Left forelimb (tissue), 1 donor: Measurements from ENCODE around the gene CDON.
"Not testable (repeated sequence)": the region's sequence is repeated elsewhere in the genome, so short reads cannot be mapped to it uniquely, and the experiment has no call there.

Source experiments
- DNase-seq: peaks from one replicate; pipeline ENCODE4 v3.0.0-alpha.2; 2018; ENCODE audit warnings: low spot score

CDON gene

DNA sequence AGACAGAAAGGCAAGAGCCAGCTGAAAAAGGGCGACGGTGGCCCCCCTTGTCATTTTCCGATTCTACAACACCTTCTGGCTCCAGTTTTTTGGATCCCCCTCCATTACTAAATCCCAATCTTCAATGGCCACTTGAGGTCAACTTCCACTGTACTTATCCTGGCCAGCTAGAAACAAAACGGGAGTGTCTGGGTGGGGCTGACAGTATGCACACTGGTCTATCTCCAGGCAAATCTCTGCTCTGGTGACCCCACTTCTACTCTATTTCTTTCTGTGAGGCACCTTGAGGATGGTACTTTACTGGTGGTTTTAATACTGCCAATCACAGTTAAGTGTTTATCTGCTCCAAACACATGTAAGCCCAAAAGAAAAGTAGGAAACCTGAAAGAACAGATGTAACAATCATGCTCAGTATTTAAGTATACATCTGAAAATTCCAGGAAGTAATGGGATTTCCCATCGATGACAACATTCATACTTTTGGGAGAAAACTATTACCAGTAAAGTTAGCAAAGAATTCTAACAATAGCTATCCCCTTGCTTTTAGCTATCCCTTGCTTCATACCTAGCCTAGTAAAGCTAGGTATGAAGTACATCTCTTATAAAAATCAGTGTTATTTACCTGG lies 16.0 kb downstream of the CDON start:
- DNase-seq, result no peak

DNA sequence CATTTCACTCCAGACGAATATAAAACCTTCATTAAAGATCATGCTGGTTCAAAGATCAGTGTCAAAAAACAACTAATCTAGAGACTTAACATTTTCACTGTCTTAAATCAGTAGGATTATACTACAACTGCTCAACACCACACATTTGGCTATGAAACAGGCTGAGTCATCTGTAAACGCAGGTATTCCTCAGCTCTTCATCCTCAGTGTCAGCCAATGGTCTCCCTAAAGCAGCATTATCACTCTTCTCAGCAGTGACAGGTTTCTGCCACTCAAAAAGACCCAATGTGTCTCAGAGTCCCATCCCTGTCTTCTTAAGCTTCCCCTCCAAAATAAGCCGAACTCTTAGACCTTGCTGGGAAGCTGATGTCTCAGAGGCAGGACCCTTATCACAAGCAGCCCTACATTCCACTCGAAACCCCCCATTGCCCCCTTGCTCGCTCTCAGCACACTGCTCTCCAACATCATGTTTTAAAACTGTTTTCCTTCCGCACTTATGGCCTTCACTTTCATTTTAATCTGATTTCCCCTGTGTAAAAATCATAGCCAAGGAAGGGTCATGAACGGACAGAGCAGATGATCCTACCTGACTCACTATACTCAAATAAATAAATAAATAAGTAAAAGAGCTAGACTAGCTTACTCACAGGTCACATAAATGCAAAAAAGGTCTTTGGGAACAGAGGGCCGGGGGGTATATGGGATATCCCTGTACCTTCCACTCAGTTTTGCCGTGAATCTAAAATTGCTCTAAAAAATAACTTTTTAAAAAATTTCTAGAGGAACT lies 23.0 kb downstream of the CDON start:
- DNase-seq, result no peak

DNA sequence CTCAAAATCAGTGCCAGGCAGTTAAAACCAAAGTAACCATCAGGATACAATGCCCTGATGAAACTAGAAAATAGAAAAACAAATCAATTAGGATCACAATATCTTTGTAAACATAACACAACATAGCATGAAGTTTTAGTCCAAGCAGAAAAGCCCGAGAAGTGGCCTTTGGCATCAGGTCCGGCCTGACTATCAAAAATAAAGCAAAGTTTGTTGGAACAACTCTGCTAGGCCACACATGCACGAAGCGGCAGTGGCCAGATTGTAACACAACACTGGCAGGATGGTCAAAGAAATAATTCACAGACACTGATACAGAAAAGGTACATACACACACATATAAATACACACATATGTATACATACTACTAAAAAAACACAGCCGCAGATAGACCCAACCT lies 26.9 kb downstream of the CDON start:
- DNase-seq, result no peak

DNA sequence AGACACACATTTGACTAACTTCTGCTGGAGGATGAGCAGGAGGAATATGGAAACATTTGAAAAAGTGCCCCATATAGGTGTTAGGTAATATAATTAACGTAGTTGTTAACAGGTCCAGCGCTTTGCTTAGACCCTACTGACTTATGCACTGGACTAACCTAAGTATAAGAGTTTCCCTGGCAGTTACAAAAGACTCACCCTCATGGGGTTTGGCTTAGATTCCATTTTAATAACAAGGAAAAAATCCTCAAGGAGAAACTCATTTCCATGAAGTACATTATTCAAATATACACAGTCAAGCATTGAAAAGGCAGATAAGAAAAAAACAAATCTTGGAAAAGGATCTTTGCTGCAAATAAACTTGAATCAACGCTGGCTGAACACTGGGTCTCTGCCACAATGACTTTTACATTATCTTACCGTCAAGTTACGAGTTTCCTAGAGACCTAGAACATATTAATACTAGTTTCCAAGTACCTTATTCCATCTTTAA lies 27.7 kb downstream of the CDON start:
- no peak for DNase-seq

DNA sequence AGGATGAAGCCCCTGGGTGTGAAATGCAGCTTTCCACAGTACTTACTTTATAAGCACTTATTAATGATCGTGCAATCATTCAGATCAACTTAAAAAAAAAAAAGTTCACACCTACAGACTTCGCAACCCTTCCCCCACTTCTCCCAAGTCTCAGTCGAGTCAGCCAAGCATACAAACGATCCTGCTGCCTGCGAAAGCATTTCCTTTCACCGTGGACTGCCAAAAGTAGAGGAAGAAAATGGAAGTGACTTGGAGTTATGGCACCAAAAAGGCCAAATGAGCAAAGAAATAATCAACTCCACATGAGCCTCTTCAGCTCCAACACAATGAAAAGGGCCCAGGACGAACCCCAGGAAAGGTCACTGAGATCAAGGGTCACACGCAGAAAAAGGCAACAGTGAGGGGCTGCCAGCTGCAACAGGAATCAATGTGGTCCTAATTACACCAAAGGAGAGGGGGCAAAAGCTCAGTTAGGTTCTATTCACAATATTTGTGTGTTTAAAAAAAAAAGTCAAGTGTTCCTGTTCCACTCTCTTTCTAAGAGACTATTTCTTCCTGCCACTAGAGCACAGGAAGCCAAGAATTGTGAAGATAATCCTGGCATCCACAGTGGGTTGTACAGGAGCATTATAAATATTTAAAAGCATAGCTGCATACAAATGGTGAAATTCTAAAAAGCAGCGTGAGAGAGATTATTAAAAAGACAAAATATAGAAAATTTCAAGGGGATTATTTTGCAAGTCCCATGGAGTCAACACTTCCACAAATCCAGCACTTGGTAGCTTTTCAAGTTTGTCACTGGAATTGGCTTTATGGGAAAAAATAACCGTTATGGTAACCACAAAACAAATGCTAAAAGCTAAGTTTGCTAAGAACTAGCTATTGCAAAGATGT lies 28.4 kb downstream of the CDON start:
- no peak for DNase-seq

DNA sequence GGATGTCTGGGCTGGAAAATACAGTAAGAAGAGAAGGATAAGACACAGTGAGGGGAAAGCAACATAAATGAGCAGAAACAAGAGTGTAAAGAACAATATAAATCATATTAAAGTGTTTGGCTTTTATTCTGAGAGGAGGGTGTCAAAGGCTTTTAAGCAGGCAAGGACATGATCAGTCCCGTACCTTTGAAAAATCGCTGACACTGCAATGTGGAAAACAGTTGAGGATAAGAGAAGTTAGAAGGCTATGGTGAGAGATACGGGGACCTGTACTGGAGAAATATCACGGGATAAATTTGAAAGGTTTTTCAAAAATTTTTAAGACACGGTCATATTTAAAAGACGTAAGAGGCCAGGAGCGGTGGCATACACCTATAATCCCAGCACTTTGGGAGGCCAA lies 30.3 kb downstream of the CDON start:
- DNase-seq, result no peak

DNA sequence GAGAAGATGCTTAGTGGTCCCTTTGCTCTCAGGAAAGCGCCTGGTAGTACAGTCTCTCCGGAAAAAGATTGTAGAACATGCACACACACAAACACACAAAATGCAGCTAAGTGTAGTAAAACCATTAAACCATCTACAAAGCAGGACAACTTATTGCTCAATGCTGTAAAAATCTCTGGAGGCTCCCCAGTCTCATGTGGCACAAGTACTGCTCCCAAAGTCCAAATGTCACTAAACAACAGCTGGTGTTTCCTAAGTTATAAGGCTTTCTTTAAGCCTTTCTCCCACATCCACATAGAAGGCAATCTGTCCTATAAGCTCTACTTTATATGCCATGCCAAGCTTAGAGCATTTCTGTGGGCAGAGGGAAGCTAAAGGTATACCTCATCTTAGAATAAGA lies 32.9 kb downstream of the CDON start:
- DNase-seq, result no peak

DNA sequence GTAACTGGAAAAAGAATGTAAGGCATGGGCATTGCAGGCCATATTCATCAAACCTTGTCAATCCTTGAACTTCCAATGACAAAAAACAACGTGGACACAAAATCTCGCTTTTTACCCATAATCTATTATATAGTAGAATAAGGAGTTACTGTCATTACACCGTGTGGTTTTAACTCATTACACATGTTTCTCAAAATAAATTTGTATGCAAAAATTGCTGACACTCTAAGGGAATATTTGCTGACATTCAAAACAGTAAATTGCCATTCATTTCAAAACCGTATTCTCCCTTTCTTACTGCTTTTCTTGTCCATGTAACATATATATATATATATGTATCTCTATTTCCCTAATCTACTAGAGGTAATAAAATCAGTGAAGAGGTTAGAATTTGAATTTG lies 33.4 kb downstream of the CDON start:
- no peak for DNase-seq

DNA sequence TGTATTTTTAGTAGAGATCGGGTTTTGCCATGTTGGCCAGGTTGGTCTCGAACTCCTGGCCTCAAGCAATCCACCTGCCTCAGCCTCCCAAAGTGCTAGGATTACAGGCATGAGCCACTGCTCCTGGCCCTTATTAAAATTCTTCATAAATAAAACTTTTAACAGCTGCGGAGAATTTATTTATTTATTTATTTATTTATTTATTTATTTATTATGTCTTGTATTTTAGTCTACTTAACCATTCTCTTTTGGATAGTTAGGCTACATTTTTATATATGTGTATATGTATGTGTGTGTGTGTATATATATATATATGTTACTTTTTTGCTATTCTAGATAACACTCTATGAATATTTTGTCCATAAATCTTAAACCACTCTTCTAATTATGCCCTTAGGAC lies 34.1 kb downstream of the CDON start:
- DNase-seq, result not testable (repeated sequence)

DNA sequence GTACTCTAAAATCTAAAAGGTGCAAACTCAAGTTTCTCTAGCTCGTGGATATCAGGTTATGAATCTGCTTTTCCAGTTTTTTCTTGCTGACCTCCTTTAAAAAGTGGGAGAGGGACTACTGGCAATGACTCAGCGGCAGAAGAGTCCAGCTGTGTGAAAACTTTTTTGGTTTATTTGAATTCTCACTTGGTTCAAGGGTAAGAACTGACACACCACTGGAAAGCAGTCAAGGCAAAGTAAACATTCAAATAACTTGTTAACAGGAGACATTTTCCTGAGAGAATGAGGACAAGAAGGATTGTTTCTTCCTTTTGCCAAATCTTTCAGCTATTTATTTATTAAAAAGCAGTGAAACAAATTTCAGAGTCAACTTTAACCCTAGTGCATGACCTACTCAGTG lies 36.1 kb downstream of the CDON start:
- no peak for DNase-seq

DNA sequence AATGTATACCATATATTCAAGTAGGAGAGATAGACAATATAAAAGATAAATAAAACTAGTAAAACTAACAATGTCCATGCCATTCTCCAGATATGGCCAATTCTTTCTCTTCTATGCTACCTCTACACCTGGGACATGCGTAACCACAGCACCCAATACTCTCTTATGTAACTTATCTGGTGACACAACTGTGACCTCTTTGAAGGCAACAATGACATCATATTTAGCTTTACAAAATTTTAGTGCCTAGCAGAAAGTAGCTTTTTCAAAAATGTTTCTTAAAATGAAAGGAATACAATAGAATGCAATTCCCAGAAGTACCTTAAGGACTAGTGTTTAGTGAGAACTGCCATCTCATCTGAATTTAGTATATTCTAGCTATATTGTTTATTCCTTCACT lies 36.8 kb downstream of the CDON start:
- no peak for DNase-seq

DNA sequence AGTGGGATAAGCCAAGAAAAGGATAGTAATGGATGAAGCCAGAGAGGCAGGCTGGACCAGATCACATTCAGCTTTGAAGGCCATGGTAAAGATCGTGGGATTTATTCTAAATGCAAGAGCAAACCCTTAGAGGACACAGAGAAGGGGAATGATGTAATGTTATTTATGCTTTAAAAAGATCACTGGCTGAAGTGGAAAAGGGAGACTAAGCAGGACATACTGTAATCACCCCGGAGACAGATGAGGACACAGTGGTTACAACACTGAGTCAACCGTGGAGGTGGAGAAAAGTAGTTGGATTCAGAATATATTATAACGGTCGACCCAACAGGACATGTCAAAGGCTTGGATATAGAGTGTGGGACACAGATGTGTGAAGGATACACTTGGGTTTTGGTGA lies 38.5 kb downstream of the CDON start:
- no peak for DNase-seq

DNA sequence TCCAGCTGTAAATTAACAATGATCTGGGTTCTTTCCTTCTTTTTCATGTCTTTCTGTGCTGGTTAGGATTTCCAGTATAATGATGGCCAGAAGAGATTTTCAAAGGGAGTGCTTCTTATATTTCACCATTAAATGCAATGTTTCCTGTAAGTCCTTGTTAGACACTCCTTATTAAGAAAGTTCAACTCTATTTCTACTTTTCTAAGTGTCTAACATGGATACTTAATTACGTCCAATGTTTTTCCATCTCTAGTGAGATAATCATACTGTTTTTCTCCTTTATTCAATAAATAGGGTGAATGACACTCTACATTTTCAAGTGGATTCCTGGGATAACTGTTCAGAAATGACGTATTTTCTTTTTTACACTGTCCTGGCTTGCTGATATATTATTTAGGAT lies 49.8 kb downstream of the CDON start:
- no peak for DNase-seq

DNA sequence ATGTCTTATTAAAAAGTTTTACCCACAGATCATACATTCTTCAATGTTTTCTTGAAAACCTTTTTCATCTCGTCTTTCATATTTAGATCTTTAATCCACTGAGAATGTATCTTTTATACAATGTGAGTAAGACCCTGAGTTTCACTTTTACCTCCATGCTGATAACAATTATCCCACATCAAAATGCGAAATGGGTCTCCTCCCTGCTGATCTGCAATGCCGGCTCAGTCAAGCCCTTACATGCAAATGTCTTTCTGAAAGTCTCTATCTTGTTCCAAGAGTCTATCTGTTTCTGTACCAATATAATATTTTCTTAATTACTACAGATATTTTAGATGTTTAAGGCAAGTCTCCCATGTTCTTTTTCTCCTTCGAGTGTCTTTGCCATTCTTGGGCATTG lies 50.9 kb downstream of the CDON start:
- DNase-seq, result no peak

DNA sequence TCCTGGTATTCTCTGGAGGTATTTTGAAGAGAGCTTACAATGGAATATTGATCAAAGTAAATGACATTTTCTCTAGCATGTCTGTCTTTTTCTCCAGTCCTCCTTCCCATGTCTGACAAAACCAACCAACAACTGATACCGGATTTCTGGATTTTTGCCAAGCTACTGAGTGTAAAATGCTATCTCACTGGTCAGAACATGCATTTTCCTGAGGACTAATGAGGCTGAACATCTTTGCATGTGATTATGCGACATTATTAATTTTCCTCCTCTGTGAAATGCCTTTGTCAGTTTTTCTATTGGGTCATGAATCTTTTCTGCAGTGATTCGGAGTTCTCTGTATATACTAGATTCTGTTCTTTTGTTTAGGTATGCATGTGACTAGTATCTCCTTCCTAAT lies 51.4 kb downstream of the CDON start:
- no peak for DNase-seq

DNA sequence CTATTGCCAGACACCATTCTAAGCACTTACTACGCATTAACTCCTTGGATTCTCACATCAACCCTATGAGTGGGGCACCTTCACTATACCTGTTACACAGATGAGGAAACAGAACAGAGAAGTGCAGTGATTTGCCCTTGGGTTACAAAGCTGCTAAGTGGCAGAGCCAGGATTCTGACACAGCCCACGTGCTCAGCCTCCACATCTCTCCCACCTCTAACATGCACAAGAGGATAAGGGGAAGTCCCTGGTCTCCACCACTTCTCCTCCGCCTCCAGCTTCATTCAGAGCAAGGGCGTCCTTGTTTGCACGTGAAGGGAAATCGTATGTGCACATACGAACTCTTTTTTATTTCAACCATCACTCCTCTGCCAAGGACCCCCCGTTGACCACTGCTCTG lies 53.7 kb downstream of the CDON start:
- no peak for DNase-seq

DNA sequence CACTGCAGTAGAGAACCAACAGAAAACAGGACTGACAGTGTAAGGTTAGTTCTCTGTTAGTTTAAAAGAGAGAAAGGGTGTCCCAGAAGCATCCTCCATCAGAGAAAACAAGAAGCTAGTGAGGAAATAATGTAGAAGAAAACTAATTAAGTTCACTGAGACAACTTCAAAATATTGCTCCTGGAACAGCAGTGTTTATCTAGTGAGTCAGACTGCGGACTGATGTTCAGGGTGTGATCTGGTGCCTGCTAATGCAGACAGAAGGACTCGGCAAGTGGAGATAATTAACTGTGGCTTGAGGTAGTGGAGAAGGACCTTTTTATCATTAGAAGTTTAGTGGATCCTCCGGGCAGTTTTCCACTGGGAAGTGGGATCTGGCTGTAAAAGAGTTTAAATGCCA lies 55.4 kb downstream of the CDON start:
- no peak for DNase-seq

DNA sequence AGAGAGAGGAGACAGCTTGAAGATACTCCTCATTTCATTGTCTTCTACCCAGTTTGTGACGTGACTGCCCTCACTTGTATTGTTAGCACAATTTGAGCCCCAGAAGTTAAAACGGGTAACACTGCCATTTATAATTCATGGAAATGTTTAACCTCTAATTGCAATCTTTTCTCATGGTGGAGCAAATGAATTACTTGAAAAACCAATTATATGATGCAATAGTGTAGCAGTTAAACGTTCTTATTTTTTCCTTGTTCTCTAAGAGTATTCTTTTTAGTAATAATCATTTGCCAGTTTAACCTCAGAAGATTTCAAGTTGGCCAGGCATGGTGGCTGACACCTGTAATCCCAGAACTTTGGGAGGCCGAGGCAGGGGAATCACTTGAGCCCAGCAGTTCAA lies 56.6 kb downstream of the CDON start:
- no peak for DNase-seq

DNA sequence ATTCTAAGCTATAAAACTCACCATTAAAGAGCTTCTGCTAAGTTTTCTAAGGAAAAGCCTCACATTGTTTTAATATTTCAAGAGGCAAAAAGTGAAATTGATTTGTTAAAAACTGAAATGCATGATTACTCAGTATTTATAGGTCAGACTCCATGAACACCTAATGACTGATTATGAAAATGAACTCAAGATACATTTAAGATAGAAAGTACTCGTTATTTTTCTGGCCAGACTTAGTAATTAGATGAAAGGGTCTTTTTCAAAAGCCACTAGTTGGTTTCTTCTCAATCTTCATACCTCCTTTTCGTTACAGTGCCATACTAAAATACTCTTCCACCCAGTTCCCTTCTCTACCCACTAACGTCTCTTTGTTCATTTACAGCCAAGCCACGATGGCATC lies 60.5 kb downstream of the CDON start:
- no peak for DNase-seq

DNA sequence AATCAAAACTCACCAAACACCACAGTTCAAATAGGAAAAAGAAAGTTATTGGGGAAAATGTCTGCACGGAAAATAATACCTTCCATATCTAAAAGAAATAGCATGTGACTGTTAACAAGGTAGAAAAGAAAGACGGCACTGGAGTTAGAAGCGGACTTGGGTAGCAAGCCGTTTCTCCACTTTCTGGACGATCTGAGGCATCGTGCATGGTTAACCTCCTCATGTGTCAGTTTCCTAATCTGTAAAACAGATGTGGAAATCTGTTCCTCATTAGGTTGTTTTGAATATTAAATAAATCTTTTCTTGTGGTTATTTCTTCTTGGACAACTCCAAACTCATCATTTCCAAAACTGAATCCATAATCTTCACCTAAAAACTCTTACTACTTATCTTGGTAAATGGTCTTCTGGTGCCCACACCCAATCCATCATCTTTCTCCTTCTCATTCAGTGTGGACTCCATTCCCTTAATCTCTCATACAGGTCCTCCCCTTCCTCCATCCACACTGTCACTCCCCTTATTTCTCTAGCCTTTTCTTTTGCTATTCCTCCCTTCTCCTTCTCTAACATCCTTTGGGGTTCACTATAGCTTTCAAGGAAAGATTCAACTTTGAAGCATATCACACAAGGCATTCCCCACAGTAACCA lies 63.3 kb downstream of the CDON start:
- DNase-seq, result no peak

DNA sequence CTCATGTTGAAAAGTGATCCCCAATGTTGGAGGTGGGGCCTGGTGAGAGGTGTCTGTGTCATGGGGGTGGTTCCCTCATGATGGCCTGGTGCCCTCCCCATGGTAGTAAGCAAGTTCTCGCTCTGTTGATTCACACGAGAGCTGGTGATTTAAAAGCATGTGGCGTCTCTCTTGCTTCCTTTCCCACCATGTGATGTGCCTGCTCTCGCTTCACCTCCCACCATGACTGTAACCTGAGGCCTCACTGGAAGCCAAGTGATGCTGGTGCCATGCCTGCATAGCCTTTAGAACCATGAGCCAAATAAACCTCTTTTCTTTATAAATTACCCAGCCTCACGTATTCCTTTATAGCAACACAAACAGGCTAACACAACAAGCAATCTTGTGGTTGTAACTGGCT lies 64.4 kb downstream of the CDON start:
- DNase-seq, result no peak

DNA sequence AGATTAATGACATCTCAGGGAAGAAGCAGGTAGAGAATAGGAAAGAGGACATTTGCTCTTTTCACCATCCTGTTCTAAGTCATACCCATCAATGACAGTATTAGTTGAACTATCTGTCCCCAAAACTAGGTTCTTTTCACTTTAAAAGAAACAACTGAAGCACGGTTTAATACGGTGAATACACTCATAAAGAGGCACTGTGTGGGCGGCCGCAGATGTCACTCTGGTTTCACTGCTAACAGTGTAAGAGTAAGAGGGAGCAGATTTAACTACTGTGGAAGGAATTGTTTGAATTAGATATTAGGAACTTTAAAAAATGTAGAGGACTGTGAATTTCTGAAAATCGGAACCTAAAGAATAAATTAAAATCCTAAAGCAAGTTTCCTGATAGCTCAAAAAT lies 67.4 kb downstream of the CDON start:
- no peak for DNase-seq
